ENCODE results near the gene KRT73. TPM values are rescaled to one million over a fixed set of nuclear protein-coding genes. Genes with fewer than 3 reads are reported as not detected.

The KRT73 gene
- not detected in 2 replicates for total RNA-seq (2021; fragmentation: NEBNext Ultra II Directional; extraction: Animal tissue kit (Norgen Biotek cat#: 25700))
- polyA plus RNA-seq (2011; rRNA removed) = not detected in 2 replicates
- polyA plus RNA-seq (2011; cell fraction: cytosol; rRNA removed) = not detected
- polyA plus RNA-seq (2011; cell fraction: nucleus; rRNA removed) = not detected
- not detected in 4 replicates for polyA plus RNA-seq (2012, experiment 1 of 2)
- polyA plus RNA-seq (2012, experiment 2 of 2) = not detected
- not detected for polyA plus RNA-seq (2013, experiment 1 of 2)
- not detected for polyA plus RNA-seq (2013, experiment 2 of 2)
- not detected in 2 replicates for polyA minus RNA-seq (2011; rRNA and poly(A)+ RNA removed)
- polyA minus RNA-seq (2011; cell fraction: cytosol; rRNA and poly(A)+ RNA removed) = not detected
- not detected for polyA minus RNA-seq (2011; cell fraction: nucleus; rRNA and poly(A)+ RNA removed)
- long read RNA-seq, experiment 1 = 0 reads
- long read RNA-seq, experiment 2 = 0 reads

- CTCF ChIA-PET (ENCODE audit: partially characterized antibody) = interaction anchor here (0.6 to 2.8 kb wide), 8 partner anchors 9 to 284 kb away, joined by 3 to 8 read pairs (median 5); no protein-coding TSS in a partner anchor
- Histone ChIP-seq H3K27me3 (replicated peaks in 1 of 4; ENCODE audit: control insufficient read depth in 3 of 4, extremely low read depth in 1 of 4, insufficient read depth in 3 of 4, low read length in 3 of 4) (no peaks in the 10 kb centered on the region), H3K79me2 (ENCODE audit: control insufficient read depth in 1 of 2, insufficient read depth in 2 of 2, low read length in 2 of 2) (no peaks in the 10 kb centered on the region), H2BK120ac (replicated peaks; ENCODE audit: low read depth, low read length) (no peak within 1 kb of the TSS), H3K14ac (ENCODE audit: insufficient read length) (no peak within 1 kb of the TSS), H4K91ac (replicated peaks; ENCODE audit: insufficient read length, low read length) (no peak within 1 kb of the TSS), H2BK15ac (ENCODE audit: low read length) (no peak within 1 kb of the TSS), H2AK5ac (ENCODE audit: low read depth, low read length) (no peak within 1 kb of the TSS), H2AFZ (ENCODE audit: low read length) (no peak within 1 kb of the TSS), H3K23me2 (ENCODE audit: low read depth, low read length) (no peaks in the 10 kb centered on the region), H3K4ac (replicated peaks; ENCODE audit: insufficient read length, low read depth, low read length) (no peak within 1 kb of the TSS), H4K8ac (ENCODE audit: extremely low read depth, insufficient read depth, low read length) (no peak within 1 kb of the TSS), H3K27ac (ENCODE audit: low read depth, low read length) (no peak within 1 kb of the TSS), H2BK5ac (ENCODE audit: low read depth, low read length) (no peak within 1 kb of the TSS), H3K4me1 (replicated peaks in 1 of 4; ENCODE audit: control insufficient read depth in 3 of 4, insufficient read depth in 4 of 4, low read length in 3 of 4) (no peaks in the 10 kb centered on the region; a peak in 1 of 7 replicates), H3K4me3 (ENCODE audit: extremely low read depth in 1 of 4, insufficient read depth in 2 of 4, low read depth in 3 of 4, low read length in 4 of 4) (no peak within 1 kb of the TSS), H3K4me2 (ENCODE audit: insufficient read depth in 1 of 2, low read depth in 2 of 2, low read length in 2 of 2) (no peak within 1 kb of the TSS), H3K23ac (ENCODE audit: insufficient read length) (no peak within 1 kb of the TSS), H2BK12ac (ENCODE audit: low read depth, low read length) (no peak within 1 kb of the TSS), H3K9me3 (ENCODE audit: insufficient read depth in 2 of 2, low read depth in 1 of 2, low read length in 1 of 2) (no peaks in the 10 kb centered on the region), H3K56ac (replicated peaks; ENCODE audit: insufficient read length, low read depth, low read length) (no peak within 1 kb of the TSS), H2BK20ac (ENCODE audit: low read length) (no peak within 1 kb of the TSS), H3K36me3 (ENCODE audit: control insufficient read depth in 2 of 4, insufficient read depth in 4 of 4, low read length in 3 of 4) (no peaks in the 10 kb centered on the region), H3K79me1 (ENCODE audit: low read depth, low read length) (no peaks in the 10 kb centered on the region), H4K20me1 (replicated peaks in 1 of 2; ENCODE audit: control insufficient read depth in 1 of 2, insufficient read depth in 2 of 2, low read length in 2 of 2) (no peaks in the 10 kb centered on the region), H4K5ac (ENCODE audit: insufficient read length, low read depth, low read length) (no peak within 1 kb of the TSS), H3K9ac (replicated peaks in 1 of 4; ENCODE audit: extremely low read depth in 1 of 4, low read depth in 3 of 4, low read length in 3 of 4) (no peak within 1 kb of the TSS), H3K18ac (ENCODE audit: extremely low read depth, low read length) (no peak within 1 kb of the TSS)
- POLR2A ChIA-PET (ENCODE audit: partially characterized antibody) = no interaction called here
- peak in 1 of 2 experiments; percentile 27 for DNase-seq (ENCODE audit: low read depth in 1 of 2, low spot score in 2 of 2)
- WGBS, 2 experiments (ENCODE audit: extremely low coverage in 1 of 2, insufficient coverage in 1 of 2, insufficient read length in 1 of 2, insufficient replicate concordance in 2 of 2, low coverage in 1 of 2, low lambda C conversion rate in 2 of 2, missing lambda C conversion rate in 1 of 2) = 90% methylated on average over 14 of the region's 14 CpGs; no CpG with 5 or more reads in 1 of the 2 experiments
- no peak for FAIRE-seq
- no peak for TF ChIP-seq CBX8 (IDR thresholded peaks at IDR 0.05; ENCODE audit: borderline replicate concordance, low read depth, low read length)
- no peak for TF ChIP-seq CHD1 (IDR thresholded peaks at IDR 0.05; ENCODE audit: low read depth, low read length)
- TF ChIP-seq JUND (IDR thresholded peaks at IDR 0.05; ENCODE audit: low read length) = no peak
- no peak for TF ChIP-seq SP2 (IDR thresholded peaks at IDR 0.05; ENCODE audit: low read length)
- no peak for TF ChIP-seq CTBP2 (IDR thresholded peaks at IDR 0.05; ENCODE audit: borderline replicate concordance, insufficient read depth, insufficient read length, low read length)
- TF ChIP-seq SP4 (IDR thresholded peaks at IDR 0.05; ENCODE audit: low read length) = no peak
- no peak for TF ChIP-seq ATF3 (IDR thresholded peaks at IDR 0.05; ENCODE audit: insufficient read depth, low read depth, low read length)
- no peak for TF ChIP-seq SUZ12 (IDR thresholded peaks at IDR 0.05; ENCODE audit: low read length)
- TF ChIP-seq GABPA (IDR thresholded peaks at IDR 0.05; ENCODE audit: borderline replicate concordance, insufficient read depth, low read length) = no peak
- TF ChIP-seq EGR1 (IDR thresholded peaks at IDR 0.05; ENCODE audit: borderline replicate concordance, low read depth, low read length) = no peak
- TF ChIP-seq SIRT6 (IDR thresholded peaks at IDR 0.05; ENCODE audit: low read length) = no peak
- no peak for TF ChIP-seq TEAD4 (IDR thresholded peaks at IDR 0.05; ENCODE audit: low read depth, low read length)
- TF ChIP-seq GTF2F1 (IDR thresholded peaks at IDR 0.05; ENCODE audit: borderline replicate concordance, low read depth, low read length) = no peak
Measured at GRCh38 chr12:52618216-52618615, at the start of gene KRT73. KRT73 (minus strand) TSS chr12:52618559; CDS start chr12:52618524, 35 bp downstream.

Data from H1 (cell line).